RCC 7860 (cell line): ENCODE data around the gene STK32B.
A peak's percentile ranks its signal among the peaks of the same experiment; 100 is the strongest.
"Not testable (repeated sequence)": the region's sequence is repeated elsewhere in the genome, so short reads cannot be mapped to it uniquely, and the experiment has no call there.

Experiments
- DNase-seq: peaks from one replicate; pipeline ENCODE4 v3.0.0-alpha.2; 2015; ENCODE audit warnings: low spot score
- FAIRE-seq: peaks from 2 replicates; lab custom pipeline; 2012; peaks lifted over from hg19 to GRCh38; lab: Jason Lieb, UNC

Gene STK32B

DNA sequence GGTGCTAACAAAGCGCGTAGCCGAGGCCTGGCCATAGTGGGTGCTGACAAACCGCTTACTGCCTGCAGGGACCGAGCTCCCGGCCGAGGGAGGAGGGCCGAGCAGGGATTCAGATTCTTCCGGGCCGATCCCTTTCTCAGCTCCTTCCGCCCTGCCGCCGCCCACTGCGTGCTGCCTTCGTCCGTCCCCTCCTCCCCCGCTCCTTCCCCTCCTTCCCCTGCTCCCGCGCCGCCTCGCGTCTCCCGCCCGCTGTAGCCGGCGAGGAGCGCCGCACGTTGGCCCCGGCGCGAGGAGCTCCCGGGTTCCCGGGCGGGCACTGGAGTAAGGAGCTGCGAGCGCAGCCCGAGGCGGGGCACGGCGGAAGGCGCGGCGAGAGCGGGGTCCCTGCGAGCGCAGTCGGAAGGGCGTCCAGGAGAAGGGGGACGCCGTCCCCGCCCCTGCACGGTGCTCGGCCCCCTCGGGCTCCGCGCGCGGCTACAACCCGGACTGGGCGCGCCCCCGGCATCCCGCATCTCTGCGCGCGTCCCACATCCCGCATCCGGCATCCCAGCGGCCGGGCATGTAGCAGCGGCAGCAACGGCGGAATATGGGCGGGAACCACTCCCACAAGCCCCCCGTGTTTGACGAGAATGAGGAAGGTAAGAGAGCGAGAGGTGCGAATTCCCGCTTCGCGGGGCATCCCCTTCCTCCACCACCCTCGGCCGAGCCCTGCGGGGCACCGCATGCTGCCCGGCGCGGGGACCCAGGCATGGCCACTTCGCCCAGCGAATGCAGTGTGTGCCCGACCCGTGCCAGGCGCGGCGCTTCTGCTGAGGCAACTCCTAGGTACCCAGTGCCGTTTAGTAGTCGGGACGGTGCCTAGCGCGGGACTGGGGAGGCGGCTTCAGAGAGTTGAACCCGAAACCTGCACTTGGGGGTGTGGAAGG lies at the start of gene STK32B:
Gene STK32B (plus strand): TSS at position 203 of the 926 bp plus-strand sequence.
- FAIRE-seq (no peak), DNase-seq (peak; percentile 33)

DNA sequence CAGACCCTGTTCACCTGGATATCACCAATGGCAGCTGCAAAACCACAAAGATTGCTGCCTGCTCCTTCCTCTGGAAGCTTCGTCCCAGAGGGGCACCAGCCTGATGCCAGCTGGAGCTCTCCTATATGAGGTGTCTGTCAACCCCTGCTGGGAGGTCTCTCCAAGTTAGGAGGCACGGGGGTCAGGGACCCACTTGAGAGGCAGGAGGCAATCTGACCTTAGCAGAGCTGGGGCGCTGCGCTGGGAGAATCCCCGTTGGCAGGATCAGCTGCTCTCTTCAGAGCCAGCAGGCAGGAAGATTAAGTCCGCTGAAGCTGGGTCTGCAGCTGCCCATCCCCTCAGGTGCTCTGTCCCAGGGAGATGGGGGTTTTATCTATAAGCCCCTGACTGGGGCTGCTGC lies 49.6 kb upstream of the STK32B start:
- not testable (repeated sequence) for DNase-seq, FAIRE-seq

DNA sequence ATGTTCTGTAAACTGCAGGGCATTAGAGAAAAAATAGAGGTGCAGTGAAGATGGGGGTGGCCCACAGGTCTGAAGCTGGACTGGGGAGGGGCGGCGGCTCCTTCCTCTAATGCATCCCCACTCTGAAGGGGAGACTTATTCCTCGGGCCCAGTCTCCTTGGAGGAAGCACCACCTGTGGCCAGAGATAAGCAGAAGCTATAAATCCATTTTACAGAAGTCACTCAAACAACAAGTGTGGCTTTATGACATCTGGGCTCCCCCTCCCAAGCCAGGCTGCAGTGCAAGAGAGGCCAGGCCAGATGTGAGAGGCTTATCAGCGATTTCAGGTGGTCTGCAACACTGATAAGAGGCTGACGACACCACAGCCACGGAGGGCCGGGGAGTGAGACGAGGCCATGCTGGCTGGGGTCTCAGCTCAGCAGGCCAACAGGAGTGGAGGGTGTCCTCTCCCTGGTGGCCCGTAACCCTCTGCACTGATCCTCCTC lies 47.9 kb upstream of the STK32B start:
- FAIRE-seq (no peak), DNase-seq (no peak)

DNA sequence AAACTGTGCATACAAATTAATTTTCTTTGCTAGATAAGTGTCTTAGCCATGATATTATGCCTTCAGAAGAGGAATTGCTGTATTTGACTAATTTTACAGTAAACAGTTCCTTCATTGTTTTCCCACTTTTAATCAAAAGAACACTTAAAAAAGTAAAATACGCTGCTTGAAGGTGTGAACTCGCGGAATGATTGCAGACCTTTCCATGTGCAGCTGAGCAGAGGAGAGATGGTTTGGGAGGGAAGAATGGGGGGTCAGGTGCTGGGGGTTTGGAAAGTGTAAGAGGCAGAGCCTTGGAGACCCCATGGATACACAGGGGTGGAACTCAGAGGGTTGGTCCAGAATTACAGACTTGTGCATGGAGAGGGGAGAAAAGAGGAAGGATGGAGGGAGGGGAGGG lies 47.4 kb upstream of the STK32B start:
- FAIRE-seq = no peak
- no peak for DNase-seq

DNA sequence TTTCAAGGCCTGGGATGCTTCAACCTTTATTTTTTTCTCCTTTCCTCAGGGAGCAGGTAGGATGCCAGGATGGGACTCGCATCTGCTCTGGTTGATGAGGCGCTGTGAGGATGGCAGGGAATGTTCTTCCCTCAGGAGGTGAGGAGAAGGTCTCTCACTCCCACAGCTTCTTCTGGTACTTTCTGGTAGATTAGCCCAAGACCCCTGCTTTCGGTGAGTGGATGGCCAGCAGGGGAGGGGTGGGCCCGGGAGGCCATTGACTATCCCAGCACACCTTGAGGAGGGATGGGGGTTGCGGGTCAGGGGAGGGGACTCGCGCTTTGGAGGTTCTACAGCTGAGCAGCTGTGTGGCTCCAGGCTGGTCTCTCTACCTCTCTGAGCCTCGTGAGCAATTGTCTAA lies 46.8 kb upstream of the STK32B start:
- no peak for FAIRE-seq
- DNase-seq = no peak

DNA sequence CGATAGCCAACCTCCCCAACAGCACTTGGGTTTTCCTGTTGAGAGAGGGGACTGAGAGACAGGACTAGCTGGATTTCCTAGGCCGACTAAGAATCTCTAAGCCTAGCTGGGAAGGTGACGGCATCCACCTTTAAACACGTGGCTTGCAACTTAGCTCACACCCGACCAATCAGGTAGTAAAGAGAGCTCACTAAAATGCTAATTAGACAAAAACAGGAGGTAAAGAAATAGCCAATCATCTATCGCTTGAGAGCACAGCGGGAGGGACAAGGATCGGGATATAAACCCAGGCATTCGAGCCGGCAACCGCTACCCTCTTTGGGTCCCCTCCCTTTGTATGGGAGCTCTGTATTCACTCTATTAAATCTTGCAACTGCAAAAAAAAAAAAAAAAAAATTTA lies 44.3 kb upstream of the STK32B start:
- not testable (repeated sequence) for FAIRE-seq, DNase-seq

DNA sequence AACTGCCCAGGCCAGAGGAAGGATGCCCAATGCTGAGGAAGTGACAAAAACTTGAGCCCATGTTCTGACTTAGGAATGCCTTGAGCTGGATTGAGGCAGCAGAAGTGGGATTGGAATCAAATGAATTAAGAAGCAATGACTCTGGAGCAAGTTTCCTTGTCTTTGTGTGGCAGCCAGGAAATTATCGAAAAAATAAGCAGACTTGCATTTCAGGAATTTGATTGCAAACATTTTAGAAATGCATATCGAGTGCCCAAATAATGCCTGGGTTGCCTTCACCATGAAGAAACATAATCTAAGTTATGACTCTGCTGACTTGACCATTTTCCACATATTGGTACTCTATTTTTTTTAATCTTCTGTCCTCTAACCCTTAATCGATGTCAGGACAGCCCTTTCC lies 41.5 kb upstream of the STK32B start:
- no peak for FAIRE-seq
- no peak for DNase-seq

DNA sequence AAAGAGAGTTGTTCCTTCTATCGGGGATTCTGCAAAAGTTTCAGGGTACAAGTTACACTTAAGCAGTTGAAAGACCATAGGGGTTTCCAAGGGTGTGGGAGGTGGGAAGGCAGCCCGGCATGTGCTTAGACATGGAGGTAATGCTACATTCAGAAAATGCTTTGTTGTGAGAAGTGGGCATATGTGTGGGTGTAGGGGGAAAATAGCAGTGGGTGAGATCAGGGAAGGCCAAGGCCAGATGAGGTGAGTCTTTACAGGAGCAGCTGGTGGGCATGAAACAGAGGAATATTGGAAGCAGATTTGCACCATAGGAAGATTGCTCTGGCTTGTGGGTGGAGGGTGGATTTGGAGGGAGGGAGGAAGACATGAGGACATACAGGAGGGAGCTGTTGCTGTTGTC lies 40.3 kb upstream of the STK32B start:
- FAIRE-seq = no peak

DNA sequence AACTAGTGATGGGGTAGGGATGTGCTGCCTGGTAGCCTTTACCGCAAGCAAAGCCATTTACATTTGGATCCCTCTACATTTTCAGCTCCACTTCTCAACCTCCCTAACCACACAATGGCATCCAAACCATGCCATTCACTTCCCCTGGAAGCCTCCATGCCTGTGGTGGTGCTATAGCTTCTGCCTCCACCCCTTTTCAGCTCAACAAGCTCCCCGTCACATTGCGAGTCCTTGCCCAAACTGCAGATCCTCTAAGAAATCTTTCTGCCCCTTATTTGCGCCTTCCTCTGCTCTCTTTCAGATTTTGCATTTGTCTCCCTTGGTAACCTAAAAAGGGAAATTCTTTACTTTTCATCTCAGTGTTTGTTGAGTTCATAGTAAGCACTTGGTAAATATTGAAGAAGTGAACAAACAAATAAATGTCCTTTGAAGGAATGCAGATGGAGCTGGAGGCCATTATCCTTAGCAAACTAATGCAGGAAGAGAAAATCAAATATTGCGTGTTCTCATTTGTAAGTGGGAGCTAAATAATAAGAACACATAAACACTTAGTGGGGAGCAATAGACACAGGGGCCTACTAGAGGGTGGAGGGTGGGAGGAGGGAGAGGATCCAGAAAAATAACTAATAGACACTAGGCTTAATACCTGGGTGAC lies 38.9 kb upstream of the STK32B start:
- DNase-seq (no peak), FAIRE-seq (no peak)

More for the DNA sequence above, 40.3 kb upstream of the STK32B start:
- DNase-seq = no peak

DNA sequence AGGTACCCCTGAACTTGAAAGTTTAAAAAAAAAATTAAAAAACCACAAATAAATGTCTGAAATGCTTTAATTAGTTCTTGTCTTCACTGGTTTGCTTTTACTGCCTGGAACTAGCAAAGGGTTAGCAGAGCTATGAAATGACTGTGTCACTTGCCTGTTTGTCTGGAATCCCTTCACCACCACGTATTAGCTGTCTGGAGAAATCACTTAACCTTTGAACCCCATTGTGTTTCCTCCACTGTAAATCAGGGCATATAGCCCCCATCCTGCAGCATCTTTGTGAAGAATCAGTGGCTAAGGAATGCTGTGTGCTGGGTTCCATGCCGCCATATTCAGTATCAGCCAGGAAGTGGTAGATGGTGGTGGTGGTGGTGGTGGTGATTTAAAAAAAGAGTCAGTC lies 38.3 kb upstream of the STK32B start:
- DNase-seq (no peak), FAIRE-seq (no peak)

DNA sequence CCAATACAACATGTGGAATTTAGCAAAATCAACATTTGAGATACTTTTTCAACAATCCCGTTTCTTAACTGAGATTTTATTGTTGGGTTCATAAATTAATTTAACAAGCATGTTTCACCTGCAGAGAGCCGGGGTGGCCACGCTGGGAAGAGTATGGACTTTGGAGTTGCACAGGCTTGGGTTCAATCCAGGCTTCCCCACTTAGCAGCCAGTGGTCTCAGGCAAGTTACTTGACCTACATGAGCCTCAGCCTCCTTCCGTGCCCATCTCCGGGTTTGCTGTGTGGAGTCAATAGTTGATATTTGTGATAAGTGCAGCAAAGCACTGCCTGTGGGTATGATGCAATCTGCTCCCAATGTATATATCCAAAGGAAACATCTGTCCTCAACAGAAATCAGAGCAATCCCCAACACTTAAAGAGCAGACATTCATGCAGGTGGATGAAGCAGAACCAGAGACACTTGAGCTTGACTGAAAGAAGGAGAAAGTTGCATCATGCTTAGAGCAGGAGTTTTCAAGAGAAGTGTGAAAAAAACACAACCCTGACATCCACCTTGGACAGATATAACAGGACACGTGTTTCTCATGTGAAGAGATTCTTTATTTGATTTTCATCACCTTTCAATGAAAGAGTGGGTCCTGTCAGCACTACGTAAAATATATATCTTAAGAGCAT lies 37.1 kb upstream of the STK32B start:
- DNase-seq = no peak
- FAIRE-seq = no peak

DNA sequence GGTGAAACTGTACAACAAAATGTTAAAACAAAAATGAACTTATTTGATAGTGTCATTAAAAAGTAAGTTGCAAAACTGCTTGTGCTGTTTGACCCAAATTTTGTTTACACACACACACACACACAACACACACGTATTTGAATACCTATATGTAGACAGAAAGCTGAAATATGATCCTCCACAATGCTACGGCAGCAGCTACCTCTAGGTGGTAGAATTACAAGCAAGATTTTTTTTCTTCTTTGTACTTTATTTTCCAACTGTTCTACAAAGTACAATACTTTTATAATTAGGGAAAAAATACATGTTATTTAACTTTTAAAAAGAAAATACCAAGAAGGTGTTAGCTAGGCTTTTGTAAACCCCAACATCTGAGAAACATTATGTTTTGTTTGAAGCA lies 33.2 kb upstream of the STK32B start:
- no peak for DNase-seq

DNA sequence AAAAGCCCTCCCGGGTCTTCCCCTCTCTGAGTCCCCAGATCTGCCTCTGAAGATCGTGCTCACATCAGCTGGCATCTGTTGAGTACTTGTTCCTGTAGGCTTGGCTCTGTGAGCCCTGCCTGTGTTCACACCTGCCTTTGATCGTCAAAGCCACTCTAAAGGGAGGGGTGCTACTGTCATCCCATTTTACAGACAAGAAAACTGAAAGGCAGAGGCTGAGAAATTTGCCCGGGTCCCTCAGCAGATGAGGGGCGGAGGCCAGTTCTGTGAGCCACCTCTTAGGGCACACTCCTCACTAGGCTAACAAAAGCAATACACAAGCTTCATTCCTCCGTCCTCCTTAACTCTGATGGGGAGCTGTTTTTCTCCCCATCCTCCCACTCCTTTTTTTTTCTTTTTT lies 32.7 kb upstream of the STK32B start:
- FAIRE-seq (no peak), DNase-seq (no peak)

More for the DNA sequence above, 33.2 kb upstream of the STK32B start:
- FAIRE-seq = no peak

DNA sequence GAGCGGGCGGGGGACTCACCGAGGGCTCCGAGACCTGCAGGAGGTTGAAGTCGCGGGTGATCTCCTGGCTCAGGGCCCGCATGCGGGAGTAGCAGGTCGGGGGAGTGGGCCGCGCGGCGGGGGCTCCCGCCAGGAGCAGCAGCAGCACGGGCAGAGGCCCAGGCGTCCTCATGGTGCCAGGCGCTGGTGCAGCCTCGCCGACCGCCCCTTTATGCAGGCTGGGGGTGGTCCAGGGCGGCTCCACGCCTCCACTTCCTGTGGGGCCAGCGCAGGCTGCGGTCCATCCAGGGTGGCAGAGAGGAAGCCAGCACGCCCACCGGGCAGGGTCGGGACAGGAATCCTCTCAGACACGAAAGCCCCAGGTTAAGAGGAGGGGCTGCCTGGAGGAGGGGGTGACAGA lies 32.0 kb upstream of the STK32B start, which contains the start of gene CYTL1:
Gene CYTL1 (minus strand): TSS at position 185 of the 400 bp plus-strand sequence. CDS start 13 bp downstream, at position 172.
- FAIRE-seq = no peak
- no peak for DNase-seq

DNA sequence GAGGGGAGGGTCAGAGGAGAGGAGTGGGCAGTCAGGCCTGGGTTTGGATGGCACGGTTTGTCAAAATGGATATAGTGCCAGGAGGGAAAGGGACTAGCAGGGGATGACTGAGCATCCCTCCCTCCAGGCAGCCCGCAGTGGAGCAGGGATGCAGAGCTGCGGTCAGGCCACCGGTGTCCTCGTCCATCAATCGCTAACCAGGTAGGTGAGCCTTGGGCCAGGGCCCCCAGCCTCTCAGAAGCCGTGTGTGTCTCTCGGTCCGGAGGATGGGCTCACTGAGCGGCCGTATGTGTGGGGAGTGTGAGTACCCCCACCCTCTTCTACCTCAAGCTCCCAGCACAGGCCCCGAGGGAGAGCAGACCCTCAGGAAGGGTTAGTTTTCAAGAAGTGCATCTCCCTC lies 31.5 kb upstream of the STK32B start:
- DNase-seq = no peak
- FAIRE-seq = no peak

DNA sequence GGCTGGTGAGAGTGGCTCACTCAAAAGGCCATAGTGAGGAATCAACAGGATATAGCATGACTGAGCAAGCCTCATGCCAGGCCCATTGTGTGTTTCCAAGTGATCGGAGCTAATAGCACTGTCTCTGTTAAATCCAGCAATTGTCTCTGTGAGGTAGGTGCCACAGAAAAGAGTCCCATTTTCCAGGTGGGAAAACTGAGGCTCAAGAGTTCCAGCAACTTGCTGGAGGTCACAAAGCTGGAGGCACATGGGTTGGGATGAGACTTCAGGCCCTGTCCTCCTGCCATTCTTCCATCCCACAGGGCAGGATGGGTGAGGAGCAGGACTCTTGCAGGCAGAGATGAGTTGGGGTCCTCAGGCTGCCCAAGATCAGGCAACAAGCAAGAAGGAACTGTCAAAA lies 30.9 kb upstream of the STK32B start:
- DNase-seq (no peak), FAIRE-seq (no peak)

DNA sequence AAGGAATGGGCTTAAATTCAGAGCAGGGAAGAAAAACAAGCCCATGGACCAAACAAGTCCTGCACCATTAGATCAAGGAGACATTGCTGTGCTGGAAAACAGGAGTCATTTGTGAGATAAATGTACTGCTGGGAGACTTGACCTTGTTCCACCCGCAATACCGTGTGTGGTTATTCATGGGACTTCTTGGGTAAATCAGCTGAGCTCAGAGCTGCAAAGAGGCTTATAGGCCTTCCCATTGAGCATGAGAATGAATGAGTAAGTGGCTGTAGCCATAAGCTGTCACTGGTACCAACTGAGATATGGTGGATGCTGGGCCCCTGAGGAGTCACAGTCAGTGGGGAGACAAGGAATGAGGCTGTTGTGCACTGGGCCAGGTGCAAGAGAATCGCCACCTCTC lies 29.7 kb upstream of the STK32B start:
- DNase-seq = no peak
- no peak for FAIRE-seq

DNA sequence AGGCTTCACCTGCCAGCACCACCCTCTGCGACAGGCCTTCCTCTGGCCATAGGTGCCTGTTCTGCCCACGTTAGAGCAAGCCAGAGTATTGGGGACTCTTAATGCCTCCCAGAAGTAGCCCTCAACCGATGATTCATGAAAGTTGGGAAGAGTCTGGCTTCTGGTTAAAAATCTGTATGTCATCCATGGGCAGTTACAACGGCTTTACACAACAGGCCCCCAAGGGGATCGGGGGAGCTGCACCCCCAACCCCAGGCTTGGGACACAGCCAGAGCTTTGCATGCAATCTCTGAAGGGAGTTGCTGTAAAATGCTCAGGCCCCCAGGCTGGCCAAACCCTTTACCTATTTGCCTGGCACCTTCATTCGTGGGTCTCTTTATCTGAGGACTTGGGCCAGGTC lies 26.6 kb upstream of the STK32B start:
- FAIRE-seq = no peak

DNA sequence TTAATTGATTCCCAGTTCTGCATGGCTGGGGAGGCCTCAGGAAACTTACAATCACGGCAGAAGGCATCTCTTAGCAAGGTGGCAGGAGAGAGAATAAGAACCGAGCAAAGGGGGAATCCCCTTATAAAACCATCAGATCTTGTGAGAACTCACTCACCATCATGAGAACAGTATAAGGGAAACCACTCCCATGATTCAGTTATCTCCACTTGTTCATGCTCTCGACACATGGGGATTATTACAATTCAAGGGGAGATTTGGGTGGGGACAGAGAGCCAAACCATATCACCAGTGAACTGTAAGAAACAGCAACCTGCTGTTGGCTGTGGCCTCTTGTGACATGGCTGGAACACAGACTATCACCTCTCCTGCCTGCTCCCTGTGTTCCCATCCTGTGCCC lies 24.9 kb upstream of the STK32B start:
- no peak for FAIRE-seq

More for the DNA sequence above, 26.6 kb upstream of the STK32B start:
- DNase-seq = no peak

DNA sequence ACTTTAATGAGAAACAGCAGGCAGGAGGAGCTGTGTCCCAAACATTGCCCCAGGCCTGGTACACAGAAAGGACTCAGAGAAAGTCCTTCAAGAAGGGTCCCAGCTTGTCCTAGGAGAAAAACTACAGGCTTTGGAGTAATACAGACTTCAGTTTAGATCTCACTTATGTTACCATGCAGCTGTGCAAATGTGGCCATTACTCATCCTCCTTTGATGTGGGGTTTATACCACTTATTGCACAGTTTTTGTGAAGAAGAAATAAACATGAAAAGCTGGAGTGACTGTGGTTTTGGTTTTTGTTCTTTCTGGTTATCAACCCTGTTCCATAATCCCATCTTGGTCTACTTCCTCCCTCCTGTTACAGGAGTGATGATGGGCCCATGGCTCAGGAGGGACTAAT lies 23.9 kb upstream of the STK32B start:
- FAIRE-seq (no peak), DNase-seq (no peak)

More for the DNA sequence above, 24.9 kb upstream of the STK32B start:
- no peak for DNase-seq

DNA sequence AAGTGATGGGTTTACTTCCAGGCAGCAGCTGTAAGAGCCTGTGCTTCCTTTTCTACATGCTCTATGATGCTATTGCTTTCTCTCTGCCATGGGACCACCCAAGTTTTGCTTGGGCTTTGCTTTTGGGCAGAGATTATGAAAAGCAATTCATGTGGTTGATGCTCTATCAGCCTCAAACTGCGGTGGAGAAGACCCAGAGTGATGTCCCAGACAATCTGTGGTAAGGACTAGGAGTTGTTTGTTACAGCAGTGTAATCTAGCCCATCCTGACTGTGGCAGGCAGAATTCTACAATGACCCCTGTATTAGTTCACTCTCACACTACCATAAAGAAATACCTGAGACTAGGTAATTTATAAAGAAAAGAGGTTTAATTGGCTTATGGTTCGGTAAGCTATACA lies 22.8 kb upstream of the STK32B start:
- no peak for FAIRE-seq
- no peak for DNase-seq
